K562 (cell line): Measurements from ENCODE around the gene PRXL2B. TPM values are rescaled to one million over a fixed set of nuclear protein-coding genes. Genes with fewer than 3 reads are reported as not detected.

ENCODE experiments used
- CBX8 ChIP-seq: fragments of 200-600 bp; sonication (generic); IDR thresholded peaks from 2 replicates; pipeline ENCODE4 v1.6.1; 2012; ENCODE audit warnings: borderline replicate concordance, mixed run types, low read depth, mild to moderate bottlenecking, moderate library complexity, mixed read lengths, low read length, control low read depth, inconsistent platforms; ENCODE audit not compliant: poor library complexity, severe bottlenecking; ENCODE audit errors: extremely low read depth
- CHD2 ChIP-seq: IDR thresholded peaks from 2 replicates; pipeline ENCODE4 v1.6.1; 2011; ENCODE audit warnings: low read depth, low read length
- GTF2A2 ChIP-seq: IDR thresholded peaks from 2 replicates; pipeline ENCODE4 v1.6.1; 2016; ENCODE audit warnings: mild to moderate bottlenecking, missing genetic modification characterization, missing compliant biosample characterization
- IRF2 ChIP-seq: sonication (generic); formaldehyde crosslinking; IDR thresholded peaks from 2 replicates; pipeline ENCODE4 v1.8.1; 2022; ENCODE audit warnings: mild to moderate bottlenecking, missing genetic modification reagents
- KAT8 ChIP-seq: fragments of 450-650 bp; IDR thresholded peaks from 2 replicates; pipeline ENCODE4 v1.6.1; 2016; ENCODE audit warnings: low read depth, mild to moderate bottlenecking
- KDM2B ChIP-seq: fragments of 250-450 bp; sonication (Bioruptor Pico); IDR thresholded peaks from 2 replicates; pipeline ENCODE4 v1.8.0; 2021; ENCODE audit warnings: mild to moderate bottlenecking, moderate library complexity
- MXI1 ChIP-seq: IDR thresholded peaks from 2 replicates; pipeline ENCODE4 v1.6.1; 2011; ENCODE audit warnings: low read depth, mild to moderate bottlenecking, improper control_type of control experiment, low read length
- NR2C2 ChIP-seq, 2 experiments: fragments of 200-800 bp in 1 of 2; sonication (Bioruptor generic) in 1 of 2; sonication (generic) in 1 of 2; formaldehyde crosslinking in 1 of 2; IDR thresholded peaks; 2 replicates each; pipeline versions ENCODE4 v1.6.1 to v1.8.0; 2016 to 2022; ENCODE audit warnings: mild to moderate bottlenecking in 1 of 2, missing compliant biosample characterization in 1 of 2, missing genetic modification characterization in 1 of 2, missing genetic modification reagents in 1 of 2
- NR4A1 ChIP-seq, 2 experiments: fragments of 250-450 bp in 1 of 2; fragments of 450-650 bp in 1 of 2; sonication (Bioruptor Pico) in 1 of 2; IDR thresholded peaks; 2 replicates each; pipeline versions ENCODE4 v1.4.0 to v1.6.1; 2016 to 2020; ENCODE audit warnings: mild to moderate bottlenecking in 2 of 2, missing compliant biosample characterization in 1 of 2, missing genetic modification characterization in 1 of 2, moderate library complexity in 1 of 2
- POLR2AphosphoS5 ChIP-seq: IDR thresholded peaks from 2 replicates; pipeline ENCODE4 v1.6.1; 2011; ENCODE audit warnings: mild to moderate bottlenecking, low read depth, low read length, moderate library complexity; ENCODE audit not compliant: control insufficient read depth, insufficient read depth
- SMAD1 ChIP-seq: fragments of 150-350 bp; IDR thresholded peaks from 2 replicates; pipeline ENCODE4 v1.6.1; 2014; ENCODE audit warnings: low read length, low read depth; ENCODE audit not compliant: partially characterized antibody
- SPI1 ChIP-seq: IDR thresholded peaks from 2 replicates; pipeline ENCODE4 v1.6.1; 2011; ENCODE audit warnings: low read depth, low read length, control low read depth, borderline replicate concordance
- ZNF146 ChIP-seq: IDR thresholded peaks from one replicate; pipeline ENCODE4 v1.6.1; 2018; ENCODE audit warnings: missing compliant biosample characterization; ENCODE audit not compliant: unreplicated experiment
- ZNF23 ChIP-seq: fragments of 250-450 bp; sonication (Bioruptor Pico); IDR thresholded peaks from 2 replicates; pipeline ENCODE4 v1.4.0; 2020; ENCODE audit warnings: mild to moderate bottlenecking
- ZNF316 ChIP-seq: fragments of 450-650 bp; IDR thresholded peaks from 2 replicates; pipeline ENCODE4 v1.6.1; 2016
- polyA plus RNA-seq, 8 experiments: library from polyadenylated mRNA; depleted of rRNA in 4 of 8; stranded (reverse) in 5 of 8; unstranded in 3 of 8; fragments of >200 nt; fragmentation: Nextera tagmentation in 2 of 8; fragmentation: Illumina TruSeq in 1 of 8; extraction: Ambion mirVana in 2 of 8; extraction: Trizol in 1 of 8; gene quantifications; 2 replicates each; pipeline versions ENCODE4 v1.2.1 to v1.2.3, GENCODE V29; 2011 to 2014; ENCODE audit warnings: inconsistent platforms in 1 of 8, missing spikeins in 1 of 8
- total RNA-seq, 7 experiments: library from RNA; depleted of rRNA in 6 of 7; stranded (reverse); fragments of >200 nt in 6 of 7; fragmentation: Illumina TruSeq in 2 of 7; extraction: Trizol in 2 of 7; gene quantifications; 2 replicates each; pipeline versions ENCODE4 v1.2.1 to v1.2.3, GENCODE V29; 2011 to 2021; ENCODE audit warnings: low replicate concordance in 1 of 7
- TF ChIP-seq, protein P1 (sequence below): IDR thresholded peaks from 2 replicates; pipeline ENCODE4 v1.6.1; 2014; ENCODE audit warnings: antibody characterized with exemption
- TF ChIP-seq, protein P2 (sequence below): fragments of 450-650 bp; IDR thresholded peaks from 2 replicates; pipeline ENCODE4 v1.6.1; 2016
- TF ChIP-seq, protein P3 (sequence below), 2 experiments: fragments of 450-650 bp; conservative IDR thresholded peaks; 2 replicates each; pipeline ENCODE4 v1.6.1; 2017; ENCODE audit warnings: mild to moderate bottlenecking in 2 of 2, moderate library complexity in 2 of 2

The PRXL2B gene
- total and polyA plus RNA-seq, 9 of the 15 experiments (the other 6 are each of a cell fraction or from before 2014, with no cell fraction given) = 0.99 to 25.3 (median 11.8) TPM

DNA sequence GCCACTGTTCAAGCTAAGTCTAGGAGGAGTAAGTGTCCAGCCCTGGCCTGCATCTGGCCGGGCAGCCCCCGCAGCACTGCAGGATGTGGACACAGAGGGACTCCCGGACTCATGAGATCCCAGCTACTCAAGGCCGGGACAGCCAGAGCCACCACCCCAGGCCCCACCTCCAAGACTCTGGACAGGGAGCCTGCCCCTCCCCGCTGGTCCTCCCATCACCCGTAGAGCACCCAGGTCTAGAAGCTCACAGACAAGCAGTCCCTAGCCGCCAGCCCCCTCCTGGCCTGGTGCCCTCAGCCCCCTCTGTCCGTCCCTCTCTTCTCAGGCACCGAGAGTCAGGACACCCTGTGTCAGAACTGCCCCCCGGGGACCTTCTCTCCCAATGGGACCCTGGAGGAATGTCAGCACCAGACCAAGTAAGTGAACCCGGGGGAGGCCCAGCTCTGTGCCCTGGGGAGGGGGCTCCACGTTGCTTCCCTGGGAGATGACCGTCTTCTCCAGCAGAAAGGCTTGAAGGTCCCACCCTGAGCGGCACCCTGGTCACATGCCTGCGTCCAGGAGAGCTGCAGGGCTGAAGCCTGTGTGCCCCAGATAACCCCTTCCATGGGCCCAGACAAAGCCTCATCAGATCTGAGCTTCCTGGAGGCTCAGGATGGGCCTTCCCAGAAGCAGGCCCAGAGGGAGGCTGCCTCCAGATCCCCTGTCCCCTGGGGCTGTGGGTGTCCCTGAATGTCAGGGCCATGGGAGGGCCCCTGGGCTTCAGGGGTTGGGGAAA is 26.1 kb upstream of the PRXL2B start (continued):
- TF ChIP-seq CBX8 (no peak), ZNF23 (CRISPR knock-in tag) (no peak), POLR2AphosphoS5 (no peak), KAT8 (no peak), GTF2A2 (tag) (no peak), IRF2 (CRISPR knock-in tag) (no peak), ZNF316 (no peak), CHD2 (no peak), ZNF146 (CRISPR knock-in tag) (no peak), NR4A1 (CRISPR knock-in tag; IDR thresholded peaks at IDR 0.05) (no peak), NR4A1 (tag; IDR thresholded peaks at IDR 0.05) (peak; percentile 59; the same call in 1 of the 2 replicates), NR2C2 (CRISPR knock-in tag; IDR thresholded peaks at IDR 0.05) (no peak), NR2C2 (tag; IDR thresholded peaks at IDR 0.05) (no peak), SPI1 (no peak), SMAD1 (no peak), MXI1 (no peak), KDM2B (no peak)
- TF ChIP-seq, protein P1, sequence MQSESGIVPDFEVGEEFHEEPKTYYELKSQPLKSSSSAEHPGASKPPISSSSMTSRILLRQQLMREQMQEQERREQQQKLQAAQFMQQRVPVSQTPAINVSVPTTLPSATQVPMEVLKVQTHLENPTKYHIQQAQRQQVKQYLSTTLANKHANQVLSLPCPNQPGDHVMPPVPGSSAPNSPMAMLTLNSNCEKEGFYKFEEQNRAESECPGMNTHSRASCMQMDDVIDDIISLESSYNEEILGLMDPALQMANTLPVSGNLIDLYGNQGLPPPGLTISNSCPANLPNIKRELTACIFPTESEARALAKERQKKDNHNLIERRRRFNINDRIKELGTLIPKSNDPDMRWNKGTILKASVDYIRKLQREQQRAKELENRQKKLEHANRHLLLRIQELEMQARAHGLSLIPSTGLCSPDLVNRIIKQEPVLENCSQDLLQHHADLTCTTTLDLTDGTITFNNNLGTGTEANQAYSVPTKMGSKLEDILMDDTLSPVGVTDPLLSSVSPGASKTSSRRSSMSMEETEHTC = 0 out of 2 replicates have a peak, but pooled peaks have one; percentile 25
- TF ChIP-seq, protein P2, sequence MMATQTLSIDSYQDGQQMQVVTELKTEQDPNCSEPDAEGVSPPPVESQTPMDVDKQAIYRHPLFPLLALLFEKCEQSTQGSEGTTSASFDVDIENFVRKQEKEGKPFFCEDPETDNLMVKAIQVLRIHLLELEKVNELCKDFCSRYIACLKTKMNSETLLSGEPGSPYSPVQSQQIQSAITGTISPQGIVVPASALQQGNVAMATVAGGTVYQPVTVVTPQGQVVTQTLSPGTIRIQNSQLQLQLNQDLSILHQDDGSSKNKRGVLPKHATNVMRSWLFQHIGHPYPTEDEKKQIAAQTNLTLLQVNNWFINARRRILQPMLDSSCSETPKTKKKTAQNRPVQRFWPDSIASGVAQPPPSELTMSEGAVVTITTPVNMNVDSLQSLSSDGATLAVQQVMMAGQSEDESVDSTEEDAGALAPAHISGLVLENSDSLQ = no peak
- TF ChIP-seq, protein P3, sequence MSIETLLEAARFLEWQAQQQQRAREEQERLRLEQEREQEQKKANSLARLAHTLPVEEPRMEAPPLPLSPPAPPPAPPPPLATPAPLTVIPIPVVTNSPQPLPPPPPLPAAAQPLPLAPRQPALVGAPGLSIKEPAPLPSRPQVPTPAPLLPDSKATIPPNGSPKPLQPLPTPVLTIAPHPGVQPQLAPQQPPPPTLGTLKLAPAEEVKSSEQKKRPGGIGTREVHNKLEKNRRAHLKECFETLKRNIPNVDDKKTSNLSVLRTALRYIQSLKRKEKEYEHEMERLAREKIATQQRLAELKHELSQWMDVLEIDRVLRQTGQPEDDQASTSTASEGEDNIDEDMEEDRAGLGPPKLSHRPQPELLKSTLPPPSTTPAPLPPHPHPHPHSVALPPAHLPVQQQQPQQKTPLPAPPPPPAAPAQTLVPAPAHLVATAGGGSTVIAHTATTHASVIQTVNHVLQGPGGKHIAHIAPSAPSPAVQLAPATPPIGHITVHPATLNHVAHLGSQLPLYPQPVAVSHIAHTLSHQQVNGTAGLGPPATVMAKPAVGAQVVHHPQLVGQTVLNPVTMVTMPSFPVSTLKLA (conservative IDR thresholded peaks at IDR 0.05) = no peak
